Measurements from ENCODE around the gene KCTD16.

Gene KCTD16

GRCh38 chr5:144352732-144353317 lies 182.2 kb downstream of the KCTD16 start:
- no peak for DNase-seq

DNA sequence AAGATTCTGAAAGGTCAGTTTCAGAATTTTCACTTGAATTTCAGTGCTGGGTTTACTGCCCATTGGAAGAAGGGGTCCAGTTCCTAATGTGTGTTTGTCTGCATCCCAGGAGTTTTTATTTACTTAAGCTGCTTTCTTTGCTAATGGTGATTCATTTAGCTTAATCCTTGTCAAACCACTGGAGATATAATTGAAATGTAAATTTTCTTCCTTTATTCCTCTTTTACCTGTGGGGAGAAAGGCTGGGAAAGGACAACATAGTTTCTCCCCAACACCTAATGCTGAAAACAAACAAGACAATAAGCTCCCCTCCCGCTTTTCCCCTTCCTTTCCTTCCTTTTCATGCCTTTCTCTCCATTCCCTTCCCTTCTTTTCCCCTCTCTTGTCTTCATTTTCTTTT lies 185.8 kb downstream of the KCTD16 start:
- DNase-seq = no peak

- no peak for DNase-seq
Measured at GRCh38 chr5:144361406-144361805, 190.7 kb downstream of the KCTD16 start.

- DNase-seq = no peak
Measured at GRCh38 chr5:144365885-144366284, 195.2 kb downstream of the KCTD16 start.

DNA sequence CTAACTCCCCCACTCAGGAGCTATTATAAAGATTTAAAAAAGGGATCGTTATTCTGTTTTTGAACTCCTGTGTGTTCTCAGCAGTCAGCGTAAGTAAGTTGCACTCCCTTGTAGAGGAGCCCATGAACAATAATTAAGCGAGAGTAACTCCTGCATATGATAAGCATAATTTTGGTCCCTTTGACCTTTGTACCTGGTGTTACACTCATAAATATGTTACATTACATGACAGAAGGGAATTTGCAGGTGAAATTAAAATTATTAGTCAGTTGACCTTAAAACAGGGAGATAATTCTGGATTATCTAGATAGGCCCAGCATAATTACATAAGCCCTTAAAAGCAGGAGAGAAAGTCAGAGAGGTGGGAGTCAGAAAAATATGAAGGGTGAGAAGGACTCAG lies 197.3 kb downstream of the KCTD16 start:
- no peak for DNase-seq

- DNase-seq = no peak
Measured at GRCh38 chr5:144368556-144368955, 197.9 kb downstream of the KCTD16 start.

DNA sequence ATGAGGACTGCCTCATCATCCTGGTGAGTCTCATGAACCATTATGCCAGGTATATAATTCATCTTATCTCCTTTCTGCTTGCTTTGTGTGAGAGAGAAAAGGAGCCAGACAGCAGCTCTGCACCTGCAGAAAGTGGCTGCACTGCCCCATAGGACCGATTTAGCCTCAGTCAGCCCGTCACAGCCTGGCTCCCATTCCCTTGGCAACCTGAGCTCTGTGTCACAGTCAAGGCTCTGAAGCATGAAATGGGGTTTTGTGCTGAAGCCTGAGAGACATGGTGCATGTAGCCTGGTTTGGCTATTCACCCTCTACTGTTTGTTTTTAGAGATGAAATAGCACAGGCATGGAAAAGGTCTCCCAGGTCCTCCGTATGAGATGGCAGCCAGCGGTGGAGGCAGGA lies 198.3 kb downstream of the KCTD16 start:
- no peak for DNase-seq

DNA sequence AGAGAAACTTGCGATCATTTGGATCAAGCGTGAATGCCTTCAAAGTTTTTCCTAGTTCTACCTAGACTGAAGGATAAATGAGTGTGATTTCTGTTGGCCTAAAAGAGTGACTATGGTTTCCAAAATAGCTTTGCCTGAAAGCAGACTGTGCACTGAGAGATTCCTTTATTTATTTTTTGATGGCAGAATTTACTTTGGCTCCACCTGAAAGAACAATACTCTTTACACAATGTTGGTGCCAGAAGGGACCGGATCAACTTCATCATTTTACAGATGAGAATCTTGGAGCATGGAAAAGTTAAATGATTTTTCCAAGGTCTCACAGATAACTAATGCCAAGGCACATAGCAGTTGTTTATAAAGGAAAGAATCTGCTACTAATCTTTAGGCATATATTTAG lies 199.6 kb downstream of the KCTD16 start:
- no peak for DNase-seq

DNA sequence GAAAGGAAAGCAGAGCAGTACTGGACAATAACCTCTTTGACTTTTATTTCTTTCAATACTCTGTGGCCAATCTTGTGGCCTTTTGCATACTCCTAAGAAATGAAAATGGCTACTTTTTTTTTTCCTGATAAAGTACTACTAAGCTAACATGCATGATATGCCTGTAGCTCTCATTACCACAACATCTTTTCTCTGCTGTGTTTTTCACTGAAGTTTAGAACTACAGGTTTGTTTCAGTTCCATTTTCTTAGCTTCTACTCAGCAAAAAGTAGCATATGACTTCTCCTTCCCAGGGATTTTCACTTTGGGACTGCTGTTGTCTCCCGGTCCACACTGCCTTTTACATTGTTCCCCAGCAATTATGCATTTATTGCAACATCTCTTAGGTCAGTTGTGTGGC lies 204.0 kb downstream of the KCTD16 start:
- DNase-seq = no peak

DNA sequence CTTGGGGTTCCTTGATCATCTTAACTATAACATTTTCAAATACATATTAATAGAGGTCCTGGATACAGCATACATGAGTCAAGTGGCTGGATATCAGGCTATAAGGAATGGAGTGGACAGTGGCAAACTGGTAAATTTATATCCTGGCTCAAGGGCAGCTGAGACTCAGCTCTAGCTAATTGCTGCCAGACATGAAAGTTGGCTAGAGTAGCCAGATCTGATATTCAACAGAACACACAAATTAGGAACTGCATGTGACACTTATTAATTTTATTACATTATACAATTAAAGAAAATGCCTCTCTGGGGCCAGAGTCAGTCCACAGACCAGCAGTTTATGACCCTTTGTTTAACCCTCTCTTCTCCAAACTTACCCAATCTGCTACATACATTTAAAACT lies 206.5 kb downstream of the KCTD16 start:
- DNase-seq = no peak

DNA sequence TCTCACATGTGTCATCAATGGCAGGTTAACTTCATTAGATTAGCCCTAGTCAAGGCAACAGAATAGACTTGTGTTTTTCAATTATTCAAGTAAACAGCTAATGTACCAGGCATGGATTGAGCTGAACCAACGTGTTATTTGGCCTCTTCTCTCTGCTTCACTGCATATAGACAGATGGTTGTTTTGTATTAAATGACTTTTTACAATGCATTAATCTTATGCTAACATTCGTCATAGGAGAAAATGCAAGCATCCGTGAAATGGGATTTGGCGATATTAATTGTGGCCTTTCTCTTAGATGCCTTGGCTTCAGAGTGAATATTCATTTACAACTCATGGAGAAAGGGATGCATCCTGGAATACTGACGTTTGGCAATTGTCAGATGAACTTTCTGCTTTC lies 208.0 kb downstream of the KCTD16 start:
- no peak for DNase-seq

DNA sequence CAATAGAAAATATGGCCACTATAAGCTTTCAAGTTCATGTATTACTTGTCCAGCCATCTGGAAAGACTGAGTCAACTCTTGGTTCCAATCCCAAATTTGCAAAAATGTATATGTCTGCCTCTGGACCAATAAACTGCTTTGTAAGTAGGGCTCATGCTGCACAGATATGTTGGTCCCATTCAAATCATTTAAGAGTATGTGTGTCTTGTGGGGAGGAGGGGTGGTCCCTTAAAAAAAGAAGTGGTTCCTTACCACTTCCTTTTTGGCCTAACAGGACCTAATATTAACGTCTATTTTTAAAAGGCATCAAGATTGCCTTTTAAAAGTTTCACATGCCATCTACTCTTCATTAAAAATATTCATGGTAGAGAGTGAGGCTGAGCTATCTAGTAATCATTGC lies 214.9 kb downstream of the KCTD16 start:
- DNase-seq = no peak

DNA sequence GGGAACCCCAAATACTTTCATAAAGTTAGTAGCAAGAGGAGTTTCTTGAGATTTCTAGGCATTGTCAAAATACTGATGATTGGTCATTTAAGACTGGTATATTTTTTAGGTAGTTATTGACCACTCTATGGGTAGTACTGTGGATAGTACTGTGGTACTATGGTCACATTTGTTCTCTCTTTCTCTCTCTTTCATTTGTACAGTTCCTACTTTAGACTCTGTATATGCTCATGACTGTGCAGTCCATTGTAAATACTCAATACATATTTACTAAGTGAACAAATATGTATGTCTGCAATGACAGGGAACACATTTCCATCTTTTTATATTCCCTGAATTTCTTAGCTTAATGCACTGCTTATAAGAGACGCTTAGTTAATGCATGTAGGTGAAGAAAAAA lies 215.6 kb downstream of the KCTD16 start:
- no peak for DNase-seq

DNA sequence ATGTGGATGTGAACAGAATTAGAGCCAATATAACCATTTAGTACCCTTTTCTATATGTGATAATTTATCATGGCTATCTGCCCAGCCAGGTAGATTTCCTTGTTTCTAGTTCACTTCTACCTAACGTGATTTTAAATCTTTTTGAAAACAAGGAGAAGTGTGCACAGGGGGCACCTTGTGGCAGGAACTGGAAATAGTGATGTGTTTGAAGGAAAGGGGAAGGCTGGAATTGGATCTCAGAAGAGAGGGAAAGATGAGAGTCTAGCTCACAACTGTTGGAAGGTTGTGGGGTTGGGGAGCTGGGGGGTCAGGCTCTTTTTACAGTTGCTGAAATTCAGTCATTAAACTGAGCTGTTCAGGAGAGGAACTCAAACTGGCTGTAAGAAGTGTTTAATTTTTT lies 219.5 kb downstream of the KCTD16 start:
- DNase-seq = no peak

GRCh38 chr5:144391044-144391443 lies 220.4 kb downstream of the KCTD16 start:
- no peak for DNase-seq

GRCh38 chr5:144393641-144394435 lies 223.2 kb downstream of the KCTD16 start:
- no peak for DNase-seq

DNA sequence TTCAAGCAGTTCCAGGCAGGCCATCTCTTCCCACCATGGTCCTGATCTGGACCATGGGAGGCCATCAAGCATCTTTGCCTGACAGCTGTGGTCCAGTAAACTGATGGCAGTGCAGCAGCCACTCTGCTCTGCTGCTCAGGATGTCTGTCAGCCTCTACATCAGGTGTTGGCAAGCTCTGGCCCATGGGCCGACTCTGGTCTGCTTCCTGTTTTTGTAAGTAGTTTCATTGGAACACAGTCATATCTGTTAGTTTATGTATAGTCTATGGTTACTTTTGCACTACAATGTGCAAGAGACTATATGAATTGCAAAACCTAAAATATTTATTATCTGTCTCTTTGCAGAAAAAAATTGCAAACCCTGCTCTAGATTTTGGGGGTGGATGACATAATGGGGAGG lies 225.0 kb downstream of the KCTD16 start:
- no peak for DNase-seq

- no peak for DNase-seq
Measured at GRCh38 chr5:144403058-144403457, 232.4 kb downstream of the KCTD16 start.

- DNase-seq = no peak
Measured at GRCh38 chr5:144403817-144404420, 233.2 kb downstream of the KCTD16 start.

DNA sequence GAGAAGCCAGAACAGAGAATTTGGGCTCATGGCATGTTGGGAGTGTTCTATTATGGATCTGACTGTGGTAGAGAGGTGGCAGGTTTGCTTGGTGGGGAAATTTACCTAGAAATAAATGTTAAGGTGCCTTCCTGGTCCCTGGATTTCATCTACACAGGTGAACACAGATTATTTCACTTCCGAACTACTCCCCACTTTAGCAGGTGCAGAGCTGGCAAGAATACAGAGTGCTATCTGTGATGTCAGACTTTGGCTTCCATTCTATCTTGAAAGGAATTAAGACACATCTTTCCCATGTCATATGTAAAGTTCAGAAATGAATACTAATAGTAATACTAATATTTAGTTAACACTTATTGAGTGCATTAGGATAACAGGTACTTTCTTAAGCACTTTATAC lies 234.0 kb downstream of the KCTD16 start:
- no peak for DNase-seq

GRCh38 chr5:144405991-144406390 lies 235.3 kb downstream of the KCTD16 start:
- no peak for DNase-seq

- no peak for DNase-seq
Measured at GRCh38 chr5:144406442-144406841, 235.8 kb downstream of the KCTD16 start.

- no peak for DNase-seq
Measured at GRCh38 chr5:144414202-144415029, 243.7 kb downstream of the KCTD16 start.

DNA sequence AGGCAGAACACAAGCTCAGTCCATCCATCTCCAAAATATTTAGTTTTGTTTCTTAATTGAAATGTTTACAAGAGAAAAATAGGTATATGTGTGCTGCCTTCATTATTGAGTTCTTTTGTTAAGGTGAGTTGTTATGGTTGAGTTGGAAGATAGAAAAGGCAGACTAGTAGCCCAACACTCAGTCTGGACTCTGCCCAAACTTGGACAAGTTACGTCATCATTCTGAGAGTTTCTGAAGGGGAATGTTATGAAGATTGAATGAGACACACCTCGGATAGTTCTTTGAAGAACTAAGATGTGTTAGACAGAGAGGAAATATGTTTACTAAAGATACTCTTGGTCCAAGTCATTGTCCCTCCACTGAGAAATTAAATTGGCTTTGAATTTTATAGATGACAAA lies 245.5 kb downstream of the KCTD16 start:
- DNase-seq = no peak

All from suppressor macrophage treated with lipopolysaccharide for 4 hours (primary cell).